T-helper 17 cell (primary cell): ENCODE measurements around the gene SHROOM4. TPM values are rescaled to one million over a fixed set of nuclear protein-coding genes. Genes with fewer than 3 reads are reported as not detected.

Source experiments
- ATAC-seq: fragments of 150-1000 bp; cut with Tn5 transposase; 2 replicates; pipeline ENCODE4 v1.10.0; 2021; ENCODE audit warnings: mild to moderate bottlenecking, moderate library complexity
- DNase-seq, 3 donors: peaks; one replicate each; pipeline versions ENCODE4 v3.0.0 to v3.0.0-alpha.2; 2020 to 2021
- H3K9me3 ChIP-seq: one replicate; pipeline ENCODE4 v1.7.0; 2013; ENCODE audit warnings: low read length, mild to moderate bottlenecking; ENCODE audit not compliant: control insufficient read depth, poor library complexity, severe bottlenecking
- H3K27ac Mint-ChIP-seq: one replicate; pipeline ENCODE4 v1.8.0; 2022; ENCODE audit warnings: mild to moderate bottlenecking, moderate library complexity, mixed read lengths
- H3K27me3 Mint-ChIP-seq: one replicate; pipeline ENCODE4 v1.8.0; 2022; ENCODE audit warnings: mixed read lengths
- H3K36me3 Mint-ChIP-seq: one replicate; pipeline ENCODE4 v1.8.0; 2022; ENCODE audit warnings: low read depth, mixed read lengths
- H3K4me1 Mint-ChIP-seq: one replicate; pipeline ENCODE4 v1.8.0; 2022; ENCODE audit warnings: mild to moderate bottlenecking, mixed read lengths
- H3K4me3 Mint-ChIP-seq: one replicate; pipeline ENCODE4 v1.8.0; 2022; ENCODE audit warnings: mild to moderate bottlenecking, moderate library complexity, mixed read lengths
- total RNA-seq, 4 donors: library from RNA in 2 of 4; stranded (reverse) in 2 of 4; gene quantifications; one replicate each; pipeline ENCODE4 v1.2.3 and lab custom pipeline; 2022 to 2026

SHROOM4 gene
- total RNA-seq, 2 donors from 2014 or later: 0.02 to 1.6 TPM

- H3K9me3 ChIP-seq: no peaks in the 10 kb centered on the region
- Mint-ChIP-seq H3K4me3 (no peak overlapping the region), H3K27me3 (no peaks in the 10 kb centered on the region), H3K27ac (no peak overlapping the region), H3K36me3 (no peaks in the 10 kb centered on the region), H3K4me1 (no peaks in the 10 kb centered on the region)
- ATAC-seq: no peak
- DNase-seq: no peak
These were observed 198.3 kb downstream of the SHROOM4 start for GRCh38 chrX:50615570-50616158.

GRCh38 chrX:50614460-50614859 is 199.5 kb downstream of the SHROOM4 start:
- DNase-seq (no peak), ATAC-seq (no peak)
- no peaks in the 10 kb centered on the region for H3K27me3 Mint-ChIP-seq
- no peaks in the 10 kb centered on the region for H3K9me3 ChIP-seq
- H3K27ac Mint-ChIP-seq: no peak overlapping the region
- no peaks in the 10 kb centered on the region for H3K4me1 Mint-ChIP-seq
- no peaks in the 10 kb centered on the region for H3K36me3 Mint-ChIP-seq
- H3K4me3 Mint-ChIP-seq: no peak overlapping the region

GRCh38 chrX:50613846-50614245 is 200.1 kb downstream of the SHROOM4 start:
- no peak for DNase-seq
- H3K4me1 Mint-ChIP-seq: no peaks in the 10 kb centered on the region
- H3K4me3 Mint-ChIP-seq: no peak overlapping the region
- H3K27me3 Mint-ChIP-seq: no peaks in the 10 kb centered on the region
- no peaks in the 10 kb centered on the region for H3K36me3 Mint-ChIP-seq
- no peaks in the 10 kb centered on the region for H3K9me3 ChIP-seq
- H3K27ac Mint-ChIP-seq: no peak overlapping the region
- ATAC-seq: no peak

GRCh38 chrX:50609796-50610195 is 204.2 kb downstream of the SHROOM4 start:
- ATAC-seq (no peak), DNase-seq (no peak)
- Mint-ChIP-seq H3K27ac (no peak overlapping the region), H3K36me3 (no peaks in the 10 kb centered on the region), H3K4me1 (no peaks in the 10 kb centered on the region), H3K4me3 (no peak overlapping the region), H3K27me3 (peaks cover 5% of the 10 kb centered on the region)
- no peaks in the 10 kb centered on the region for H3K9me3 ChIP-seq

- DNase-seq (no peak), ATAC-seq (no peak)
- Mint-ChIP-seq H3K36me3 (no peaks in the 10 kb centered on the region), H3K27me3 (peaks cover 5% of the 10 kb centered on the region), H3K4me3 (no peak overlapping the region), H3K4me1 (no peaks in the 10 kb centered on the region), H3K27ac (no peak overlapping the region)
- H3K9me3 ChIP-seq: no peaks in the 10 kb centered on the region
These were observed 207.6 kb downstream of the SHROOM4 start for GRCh38 chrX:50606300-50606950.

GRCh38 chrX:50596056-50596455 is 217.9 kb downstream of the SHROOM4 start:
- no peak overlapping the region for H3K27ac Mint-ChIP-seq
- H3K4me3 Mint-ChIP-seq: no peak overlapping the region
- H3K9me3 ChIP-seq: no peaks in the 10 kb centered on the region
- peaks cover 4% of the 10 kb centered on the region for H3K27me3 Mint-ChIP-seq
- ATAC-seq: no peak
- H3K36me3 Mint-ChIP-seq: no peaks in the 10 kb centered on the region
- DNase-seq: no peak
- H3K4me1 Mint-ChIP-seq: no peaks in the 10 kb centered on the region

- H3K27me3 Mint-ChIP-seq: peaks cover 4% of the 10 kb centered on the region
- no peak overlapping the region for H3K4me3 Mint-ChIP-seq
- no peak overlapping the region for H3K27ac Mint-ChIP-seq
- no peaks in the 10 kb centered on the region for H3K9me3 ChIP-seq
- H3K36me3 Mint-ChIP-seq: no peaks in the 10 kb centered on the region
- no peak for ATAC-seq
- DNase-seq: no peak
- no peaks in the 10 kb centered on the region for H3K4me1 Mint-ChIP-seq
These were observed 219.2 kb downstream of the SHROOM4 start for GRCh38 chrX:50594788-50595187.

GRCh38 chrX:50586980-50587379 is 227.0 kb downstream of the SHROOM4 start:
- H3K27ac Mint-ChIP-seq: no peak overlapping the region
- ATAC-seq: no peak
- no peaks in the 10 kb centered on the region for H3K9me3 ChIP-seq

GRCh38 chrX:50586407-50586806 is 227.6 kb downstream of the SHROOM4 start:
- Mint-ChIP-seq H3K27me3 (peaks cover 15% of the 10 kb centered on the region), H3K4me1 (no peaks in the 10 kb centered on the region), H3K36me3 (no peaks in the 10 kb centered on the region), H3K4me3 (no peak overlapping the region), H3K27ac (no peak overlapping the region)
- no peaks in the 10 kb centered on the region for H3K9me3 ChIP-seq
- ATAC-seq: no peak
- no peak for DNase-seq

More at GRCh38 chrX:50586980-50587379, 227.0 kb downstream of the SHROOM4 start:
- H3K27me3 Mint-ChIP-seq: peaks cover 15% of the 10 kb centered on the region
- H3K4me1 Mint-ChIP-seq: no peaks in the 10 kb centered on the region
- DNase-seq: no peak
- H3K36me3 Mint-ChIP-seq: no peaks in the 10 kb centered on the region
- no peak overlapping the region for H3K4me3 Mint-ChIP-seq

- Mint-ChIP-seq H3K36me3 (no peaks in the 10 kb centered on the region), H3K4me1 (peaks cover 2% of the 10 kb centered on the region), H3K4me3 (no peak overlapping the region), H3K27ac (no peak overlapping the region), H3K27me3 (peaks cover 20% of the 10 kb centered on the region)
- no peak for ATAC-seq
- no peaks in the 10 kb centered on the region for H3K9me3 ChIP-seq
- no peak for DNase-seq
These were observed 232.6 kb downstream of the SHROOM4 start for GRCh38 chrX:50581405-50581804.

- peaks cover 15% of the 10 kb centered on the region for H3K27me3 Mint-ChIP-seq
- no peaks in the 10 kb centered on the region for H3K36me3 Mint-ChIP-seq
- ATAC-seq (peak; percentile 37), DNase-seq (peak in 1 of 3 donors; percentile 5)
- peaks cover 2% of the 10 kb centered on the region for H3K4me1 Mint-ChIP-seq
- no peak overlapping the region for H3K4me3 Mint-ChIP-seq
- no peaks in the 10 kb centered on the region for H3K9me3 ChIP-seq
- no peak overlapping the region for H3K27ac Mint-ChIP-seq
These were observed 234.0 kb downstream of the SHROOM4 start for GRCh38 chrX:50579955-50580354.

GRCh38 chrX:50577326-50577725 is 236.7 kb downstream of the SHROOM4 start:
- Mint-ChIP-seq H3K27me3 (peaks cover 10% of the 10 kb centered on the region), H3K4me1 (peaks cover 2% of the 10 kb centered on the region), H3K36me3 (no peaks in the 10 kb centered on the region), H3K27ac (no peak overlapping the region), H3K4me3 (no peak overlapping the region)
- no peak for ATAC-seq
- DNase-seq: no peak
- H3K9me3 ChIP-seq: no peaks in the 10 kb centered on the region

GRCh38 chrX:50567636-50568035 is 246.4 kb downstream of the SHROOM4 start:
- no peak for ATAC-seq
- H3K9me3 ChIP-seq: no peaks in the 10 kb centered on the region
- Mint-ChIP-seq H3K4me3 (no peak overlapping the region), H3K4me1 (no peaks in the 10 kb centered on the region), H3K27ac (no peak overlapping the region), H3K36me3 (no peaks in the 10 kb centered on the region), H3K27me3 (no peaks in the 10 kb centered on the region)
- DNase-seq: no peak

GRCh38 chrX:50565718-50566117 is 248.3 kb downstream of the SHROOM4 start:
- H3K4me1 Mint-ChIP-seq: no peaks in the 10 kb centered on the region
- no peak overlapping the region for H3K4me3 Mint-ChIP-seq
- ATAC-seq (no peak), DNase-seq (no peak)
- H3K9me3 ChIP-seq: no peaks in the 10 kb centered on the region
- no peak overlapping the region for H3K27ac Mint-ChIP-seq
- H3K36me3 Mint-ChIP-seq: no peaks in the 10 kb centered on the region
- H3K27me3 Mint-ChIP-seq: no peaks in the 10 kb centered on the region
